Measurements from ENCODE around the gene F8.

The F8 gene

DNA sequence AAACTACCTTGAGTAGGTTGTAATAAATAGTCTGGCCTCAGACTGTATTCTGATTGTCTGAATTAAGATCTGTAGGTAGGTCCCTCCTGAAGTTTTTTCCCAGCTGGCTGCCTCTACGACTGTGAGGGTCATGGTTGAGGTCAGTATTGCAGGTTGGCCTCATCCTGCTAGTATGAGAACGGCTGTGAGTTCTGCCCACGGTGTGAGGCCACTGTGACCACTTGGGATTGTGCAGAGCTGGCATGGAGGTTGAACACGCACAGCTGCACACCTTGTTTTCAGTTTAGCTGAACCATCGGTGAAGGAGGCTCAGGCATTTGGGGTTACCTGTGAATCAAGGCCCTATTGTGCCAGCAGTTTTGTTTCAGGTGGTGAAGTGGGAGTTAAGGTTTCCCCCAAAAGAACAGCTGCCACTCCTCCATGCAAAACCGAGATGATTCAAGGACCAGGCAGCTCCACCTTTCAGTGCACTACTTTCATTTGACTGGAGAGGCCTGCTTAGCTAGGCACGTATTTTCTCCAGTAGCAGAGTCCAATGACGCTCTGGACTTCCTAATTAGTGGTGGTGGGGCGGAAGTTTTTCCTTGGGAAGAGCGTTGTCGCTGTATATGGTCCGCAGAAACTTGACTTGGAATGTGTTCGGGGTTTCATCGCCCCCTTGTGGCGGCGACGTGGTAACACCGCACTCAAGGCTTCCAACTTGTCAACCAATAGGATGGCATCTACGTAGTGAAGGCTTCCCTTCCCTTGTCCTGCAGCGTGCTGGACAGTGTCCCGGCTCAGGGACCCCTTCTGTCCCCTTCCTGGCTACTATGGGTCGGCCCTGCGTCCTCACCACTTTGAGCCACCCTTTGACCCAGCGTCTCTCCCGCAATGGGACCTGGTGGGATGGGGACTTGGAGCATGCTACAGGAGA lies 34.6 kb upstream of the F8 start:
- WGBS (ENCODE audit: insufficient coverage, insufficient read length), result no CpG with 5 or more reads among the region's 25 CpGs
- H3K4me3 ChIP-seq (ENCODE audit: low read length), result no peak overlapping the region
- no peaks in the 10 kb centered on the region for H3K9me3 ChIP-seq (ENCODE audit: control insufficient read depth, insufficient read depth, low read length)
- peak; percentile 29 for DNase-seq (ENCODE audit: low read depth, low spot score)
- H3K4me1 ChIP-seq (ENCODE audit: control insufficient read depth, insufficient read depth, low read length), result no peaks in the 10 kb centered on the region
- no peaks in the 10 kb centered on the region; the same call in 1 of the 2 replicates for H3K36me3 ChIP-seq (ENCODE audit: control insufficient read depth, insufficient read depth, low read length)
- H3K27ac ChIP-seq (ENCODE audit: low read length), result no peak overlapping the region
- no peaks in the 10 kb centered on the region for H3K27me3 ChIP-seq (ENCODE audit: control insufficient read depth, insufficient read depth, low read length)

DNA sequence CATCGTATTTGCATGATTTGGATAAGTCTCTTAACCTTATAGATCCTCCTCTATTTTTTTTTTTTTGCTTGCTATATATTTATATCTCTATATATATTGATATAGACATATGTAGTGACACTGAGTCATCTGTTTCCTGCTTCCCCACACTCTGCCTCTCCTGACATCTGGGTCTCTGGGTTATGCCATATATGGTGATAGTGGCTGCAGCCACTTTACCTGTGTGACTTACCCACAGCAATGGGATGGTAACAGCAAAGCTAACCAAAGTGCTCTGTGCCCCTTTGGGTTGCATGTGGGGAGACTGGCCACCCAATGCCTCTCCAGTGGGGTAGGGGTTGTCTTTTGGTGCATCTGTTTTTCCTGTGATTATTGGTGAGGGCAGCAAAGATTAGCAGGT lies 33.9 kb upstream of the F8 start:
- Histone ChIP-seq H3K4me3 (ENCODE audit: low read length) (no peak overlapping the region), H3K4me1 (ENCODE audit: control insufficient read depth, insufficient read depth, low read length) (no peaks in the 10 kb centered on the region), H3K27me3 (ENCODE audit: control insufficient read depth, insufficient read depth, low read length) (no peaks in the 10 kb centered on the region), H3K9me3 (ENCODE audit: control insufficient read depth, insufficient read depth, low read length) (no peaks in the 10 kb centered on the region), H3K27ac (ENCODE audit: low read length) (no peak overlapping the region), H3K36me3 (ENCODE audit: control insufficient read depth, insufficient read depth, low read length) (no peaks in the 10 kb centered on the region; the same call in 1 of the 2 replicates)
- DNase-seq (ENCODE audit: low read depth, low spot score), result no peak
- no CpG with 5 or more reads among the region's 1 CpG for WGBS (ENCODE audit: insufficient coverage, insufficient read length)

DNA sequence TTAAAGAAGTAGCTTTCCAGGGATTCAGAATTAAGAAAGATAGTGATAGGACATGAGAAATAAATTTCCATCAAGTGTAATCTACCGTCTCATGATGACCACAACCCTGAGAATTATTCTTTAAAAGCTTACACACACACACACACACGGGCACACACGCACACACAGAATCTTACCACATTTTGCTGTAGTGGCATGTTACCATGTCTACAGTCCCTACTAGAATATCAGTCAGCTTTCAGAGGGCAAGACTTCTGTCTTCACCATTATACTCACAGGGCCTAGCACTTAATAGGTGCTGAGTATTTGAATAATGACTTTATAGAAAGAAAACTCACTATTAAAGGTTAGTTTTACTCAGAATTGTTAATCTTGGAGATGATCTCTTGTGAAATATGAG lies 33.0 kb upstream of the F8 start:
- Histone ChIP-seq H3K9me3 (ENCODE audit: control insufficient read depth, insufficient read depth, low read length) (no peaks in the 10 kb centered on the region), H3K36me3 (ENCODE audit: control insufficient read depth, insufficient read depth, low read length) (no peaks in the 10 kb centered on the region; the same call in 1 of the 2 replicates), H3K27me3 (ENCODE audit: control insufficient read depth, insufficient read depth, low read length) (no peaks in the 10 kb centered on the region), H3K27ac (ENCODE audit: low read length) (no peak overlapping the region), H3K4me3 (ENCODE audit: low read length) (no peak overlapping the region), H3K4me1 (ENCODE audit: control insufficient read depth, insufficient read depth, low read length) (no peaks in the 10 kb centered on the region)
- no CpG with 5 or more reads among the region's 3 CpGs for WGBS (ENCODE audit: insufficient coverage, insufficient read length)
- DNase-seq (ENCODE audit: low read depth, low spot score), result no peak

DNA sequence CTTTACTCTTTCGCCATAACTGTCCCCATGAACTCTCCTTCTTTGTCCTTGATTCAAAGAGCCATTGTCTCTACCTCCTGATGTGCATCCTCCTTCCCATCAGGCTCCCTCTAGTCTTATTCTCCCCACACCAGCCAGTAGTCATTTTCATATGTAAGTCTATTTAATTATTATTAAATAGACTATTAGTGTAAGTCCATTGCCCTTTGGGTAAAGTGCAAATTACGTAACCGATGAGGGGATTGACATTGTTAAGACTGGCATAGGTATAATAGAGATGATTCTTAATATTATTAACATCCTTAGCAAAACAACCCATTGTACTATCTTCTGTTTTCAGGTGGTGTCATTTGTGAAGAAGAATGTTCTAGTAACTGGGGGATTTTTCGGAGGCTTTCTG lies 31.7 kb upstream of the F8 start:
- Histone ChIP-seq H3K9me3 (ENCODE audit: control insufficient read depth, insufficient read depth, low read length) (no peaks in the 10 kb centered on the region), H3K27me3 (ENCODE audit: control insufficient read depth, insufficient read depth, low read length) (no peaks in the 10 kb centered on the region), H3K4me1 (ENCODE audit: control insufficient read depth, insufficient read depth, low read length) (no peaks in the 10 kb centered on the region), H3K27ac (ENCODE audit: low read length) (no peak overlapping the region), H3K4me3 (ENCODE audit: low read length) (no peak overlapping the region), H3K36me3 (ENCODE audit: control insufficient read depth, insufficient read depth, low read length) (no peaks in the 10 kb centered on the region; the same call in 1 of the 2 replicates)
- WGBS (ENCODE audit: insufficient coverage, insufficient read length), result no CpG with 5 or more reads among the region's 4 CpGs
- DNase-seq (ENCODE audit: low read depth, low spot score), result no peak

DNA sequence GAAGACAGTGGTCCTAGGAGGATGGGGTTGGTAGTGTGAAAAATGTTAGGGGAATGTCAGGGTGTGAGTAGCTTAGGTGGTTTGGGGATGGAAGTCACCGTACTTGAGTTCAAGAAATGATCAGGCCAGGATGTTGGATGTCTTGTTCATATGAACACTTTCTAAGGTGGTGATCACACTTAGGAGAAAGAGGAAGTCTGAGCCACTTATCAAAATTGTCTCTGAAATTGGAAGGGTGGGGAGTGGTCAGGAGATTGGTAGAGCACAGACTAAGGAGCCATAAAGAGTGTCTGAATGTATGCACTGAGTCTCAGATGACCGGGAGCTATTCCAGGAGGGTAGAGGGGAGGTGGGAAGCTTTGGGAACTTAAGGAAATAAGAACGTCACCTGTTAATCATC lies 31.1 kb upstream of the F8 start:
- Histone ChIP-seq H3K4me3 (ENCODE audit: low read length) (no peak overlapping the region), H3K27me3 (ENCODE audit: control insufficient read depth, insufficient read depth, low read length) (no peaks in the 10 kb centered on the region), H3K9me3 (ENCODE audit: control insufficient read depth, insufficient read depth, low read length) (no peaks in the 10 kb centered on the region), H3K27ac (ENCODE audit: low read length) (no peak overlapping the region), H3K4me1 (ENCODE audit: control insufficient read depth, insufficient read depth, low read length) (no peaks in the 10 kb centered on the region), H3K36me3 (ENCODE audit: control insufficient read depth, insufficient read depth, low read length) (no peaks in the 10 kb centered on the region; the same call in 1 of the 2 replicates)
- no CpG with 5 or more reads among the region's 3 CpGs for WGBS (ENCODE audit: insufficient coverage, insufficient read length)
- DNase-seq (ENCODE audit: low read depth, low spot score), result no peak

DNA sequence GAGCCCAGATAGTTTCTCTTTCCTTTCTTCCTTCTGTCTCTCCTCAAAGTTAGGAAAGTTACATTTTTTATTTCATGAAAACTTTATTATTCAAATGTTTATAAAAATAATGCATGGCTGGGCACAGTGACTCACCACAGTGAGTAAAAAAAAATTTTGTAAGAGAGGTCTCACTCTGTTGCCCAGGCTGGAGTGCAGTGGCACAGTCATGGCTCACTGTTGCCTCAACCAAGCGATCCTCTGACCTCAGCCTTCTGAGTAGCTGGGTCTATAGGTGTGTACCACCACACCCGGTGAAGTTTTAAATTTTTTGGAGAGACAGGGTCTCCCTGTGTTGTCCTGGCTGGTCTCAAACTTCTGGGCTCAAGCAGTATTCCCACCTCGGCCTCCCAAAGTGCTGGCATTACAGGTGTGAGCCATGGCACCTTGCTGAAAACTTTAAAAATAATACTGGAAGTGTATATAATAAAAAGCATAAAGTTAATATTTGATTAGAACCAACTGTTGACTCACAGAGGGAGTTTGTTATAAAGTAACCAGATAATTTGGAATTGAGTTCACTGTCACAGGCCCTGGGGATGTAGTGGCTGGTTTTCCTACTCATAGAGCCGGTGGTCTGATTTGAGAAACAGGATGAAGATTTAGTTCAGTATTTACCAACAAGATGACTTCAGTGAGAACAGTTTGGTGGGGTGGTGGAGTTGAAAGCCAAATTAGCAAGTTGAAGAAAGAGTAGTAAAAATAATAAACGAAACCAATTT lies 30.4 kb upstream of the F8 start:
- Histone ChIP-seq H3K4me1 (ENCODE audit: control insufficient read depth, insufficient read depth, low read length) (no peaks in the 10 kb centered on the region), H3K27ac (ENCODE audit: low read length) (no peak overlapping the region), H3K27me3 (ENCODE audit: control insufficient read depth, insufficient read depth, low read length) (no peaks in the 10 kb centered on the region), H3K36me3 (ENCODE audit: control insufficient read depth, insufficient read depth, low read length) (no peaks in the 10 kb centered on the region; the same call in 1 of the 2 replicates), H3K9me3 (ENCODE audit: control insufficient read depth, insufficient read depth, low read length) (no peaks in the 10 kb centered on the region), H3K4me3 (ENCODE audit: low read length) (no peak overlapping the region)
- DNase-seq (ENCODE audit: low read depth, low spot score), result no peak
- no CpG with 5 or more reads among the region's 5 CpGs for WGBS (ENCODE audit: insufficient coverage, insufficient read length)

DNA sequence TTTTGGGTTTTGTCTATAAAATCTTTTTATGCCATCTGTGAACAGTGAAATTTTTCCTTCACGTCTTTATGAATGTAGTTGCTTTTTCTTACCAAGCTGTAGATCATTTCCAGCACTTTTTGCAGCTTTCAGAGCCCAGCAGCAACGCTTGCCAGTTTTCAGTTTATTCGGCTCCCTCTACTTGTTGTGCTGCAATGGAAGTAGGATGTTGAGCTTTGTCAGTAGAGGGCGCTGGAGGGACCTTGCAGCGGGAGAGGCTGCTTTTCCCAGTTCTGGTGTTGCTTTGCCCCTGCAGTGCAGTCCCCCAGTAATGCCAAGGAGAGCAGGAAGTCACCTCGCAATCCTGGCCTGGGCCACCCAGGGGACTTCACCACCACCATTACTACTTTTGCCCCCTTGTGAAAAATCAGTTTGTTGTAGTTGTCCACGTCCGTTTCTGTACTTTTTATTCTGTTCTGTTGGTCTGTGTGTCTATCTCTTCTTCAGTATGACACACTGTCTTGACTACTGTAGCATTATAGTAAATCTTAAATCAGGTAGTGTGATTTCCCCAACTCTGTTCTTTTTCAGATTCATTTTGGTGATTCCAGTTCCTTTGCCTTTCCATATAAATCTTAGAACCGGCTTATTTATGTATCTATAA lies 26.6 kb upstream of the F8 start:
- DNase-seq (ENCODE audit: low read depth, low spot score), result peak; percentile 16
- no peak overlapping the region for H3K27ac ChIP-seq (ENCODE audit: low read length)
- H3K36me3 ChIP-seq (ENCODE audit: control insufficient read depth, insufficient read depth, low read length), result no peaks in the 10 kb centered on the region
- H3K4me1 ChIP-seq (ENCODE audit: control insufficient read depth, insufficient read depth, low read length), result no peaks in the 10 kb centered on the region
- no peaks in the 10 kb centered on the region for H3K9me3 ChIP-seq (ENCODE audit: control insufficient read depth, insufficient read depth, low read length)
- H3K4me3 ChIP-seq (ENCODE audit: low read length), result no peak overlapping the region
- H3K27me3 ChIP-seq (ENCODE audit: control insufficient read depth, insufficient read depth, low read length), result no peaks in the 10 kb centered on the region
- WGBS (ENCODE audit: insufficient coverage, insufficient read length), result no CpG with 5 or more reads among the region's 9 CpGs

DNA sequence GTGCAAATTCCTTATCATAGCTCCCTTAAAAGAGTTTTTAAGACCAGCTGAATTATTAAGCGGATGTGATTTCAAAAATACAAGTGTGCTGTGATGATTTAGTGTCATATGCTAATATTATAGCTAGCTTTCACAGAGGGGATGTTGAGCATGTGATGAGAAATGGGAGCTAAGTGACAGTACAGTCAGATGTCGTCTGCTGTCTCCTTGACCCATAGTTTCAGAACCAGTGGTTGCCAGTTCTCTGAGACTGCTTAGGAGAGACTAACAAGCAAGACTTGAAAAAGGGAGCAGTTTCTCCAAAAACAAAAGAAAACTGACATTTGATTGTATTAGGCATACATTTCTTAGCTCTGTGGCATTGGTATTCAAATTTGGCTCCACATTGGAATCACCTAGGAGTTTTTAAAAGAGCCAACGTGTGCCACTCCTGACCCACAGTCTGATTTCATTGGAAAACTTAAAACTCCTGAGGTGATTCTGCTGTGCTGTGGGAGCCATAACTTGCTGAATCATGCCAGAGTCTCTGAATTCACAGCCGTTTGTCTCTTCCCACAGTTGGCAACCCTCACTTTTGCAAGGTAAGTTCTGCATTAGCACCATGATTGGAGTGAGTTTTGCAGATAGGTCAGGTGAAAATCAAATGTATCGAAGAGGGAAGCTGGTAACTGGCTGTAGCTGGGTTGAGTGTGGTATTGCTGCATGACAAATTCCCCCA lies 24.4 kb upstream of the F8 start:
- Histone ChIP-seq H3K9me3 (ENCODE audit: control insufficient read depth, insufficient read depth, low read length) (no peaks in the 10 kb centered on the region), H3K4me3 (ENCODE audit: low read length) (no peak overlapping the region), H3K4me1 (ENCODE audit: control insufficient read depth, insufficient read depth, low read length) (no peaks in the 10 kb centered on the region), H3K36me3 (ENCODE audit: control insufficient read depth, insufficient read depth, low read length) (no peaks in the 10 kb centered on the region), H3K27me3 (ENCODE audit: control insufficient read depth, insufficient read depth, low read length) (no peaks in the 10 kb centered on the region), H3K27ac (ENCODE audit: low read length) (no peak overlapping the region)
- DNase-seq (ENCODE audit: low read depth, low spot score), result no peak
- WGBS (ENCODE audit: insufficient coverage, insufficient read length), result no CpG with 5 or more reads among the region's 5 CpGs

DNA sequence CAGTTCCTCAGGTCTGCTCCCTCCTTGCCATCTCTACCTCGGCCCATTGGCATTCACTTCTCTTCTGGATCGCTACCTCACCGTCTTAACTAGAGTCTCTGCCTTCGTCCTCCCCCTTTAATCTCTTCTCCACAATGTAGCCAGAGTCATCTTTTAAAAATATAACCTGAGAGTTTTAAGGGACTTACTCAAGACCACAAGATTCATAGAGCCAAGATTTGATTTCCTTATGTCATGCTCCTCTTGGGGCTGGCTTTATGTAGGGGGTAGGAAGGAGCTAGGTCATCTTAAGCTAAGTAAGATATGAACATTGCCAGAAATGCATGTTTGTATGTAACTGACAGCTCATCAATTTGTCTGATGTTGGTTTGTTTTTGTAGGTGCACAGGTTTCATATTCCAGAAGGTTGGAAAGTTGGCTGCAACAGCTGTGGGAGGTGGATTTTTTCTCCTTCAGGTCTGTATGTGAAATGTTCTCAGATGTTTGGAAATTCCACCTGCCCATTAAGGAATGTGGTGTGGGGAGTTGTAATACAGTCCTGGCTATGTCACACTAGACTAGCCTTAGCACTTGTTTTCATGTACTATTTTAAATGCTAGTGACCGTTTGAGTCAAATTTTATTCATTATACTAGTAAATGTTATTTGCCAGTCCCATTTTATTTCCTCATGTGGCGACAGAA lies 23.7 kb upstream of the F8 start:
- no CpG with 5 or more reads among the region's 6 CpGs for WGBS (ENCODE audit: insufficient coverage, insufficient read length)
- H3K4me1 ChIP-seq (ENCODE audit: control insufficient read depth, insufficient read depth, low read length), result no peaks in the 10 kb centered on the region
- no peak for DNase-seq (ENCODE audit: low read depth, low spot score)
- no peaks in the 10 kb centered on the region for H3K27me3 ChIP-seq (ENCODE audit: control insufficient read depth, insufficient read depth, low read length)
- no peak overlapping the region for H3K27ac ChIP-seq (ENCODE audit: low read length)
- no peaks in the 10 kb centered on the region for H3K9me3 ChIP-seq (ENCODE audit: control insufficient read depth, insufficient read depth, low read length)
- no peaks in the 10 kb centered on the region for H3K36me3 ChIP-seq (ENCODE audit: control insufficient read depth, insufficient read depth, low read length)
- H3K4me3 ChIP-seq (ENCODE audit: low read length), result no peak overlapping the region
